GM18868 (cell line): ENCODE results near the gene PIAS3.
"Not testable (repeated sequence)": the region's sequence is repeated elsewhere in the genome, so short reads cannot be mapped to it uniquely, and the experiment has no call there.

Source experiments
- ATAC-seq: cut with Tn5 transposase; IDR thresholded peaks from one replicate; pipeline ENCODE4 v1.9.1; 2021; ENCODE audit warnings: mild to moderate bottlenecking, moderate library complexity; ENCODE audit not compliant: unreplicated experiment

PIAS3 gene

GRCh38 chr1:145826030-145826429, 32.9 kb downstream of the PIAS3 start:
- ATAC-seq, result no peak

GRCh38 chr1:145824499-145824842, 34.4 kb downstream of the PIAS3 start:
- no peak for ATAC-seq

GRCh38 chr1:145823565-145824498, 35.0 kb downstream of the PIAS3 start, which contains the start of the genes POLR3C and RNF115:
Gene POLR3C, plus strand, starts transcription at chr1:145824200. Its CDS starts 1,577 bp downstream, at chr1:145825777.
Gene RNF115, minus strand, starts transcription at chr1:145824095. Its CDS starts 222 bp downstream, at chr1:145823873.
- peak; percentile 91 for ATAC-seq

GRCh38 chr1:145822779-145823331, 36.0 kb downstream of the PIAS3 start:
- ATAC-seq, result not testable (repeated sequence)

- not testable (repeated sequence) for ATAC-seq
Measured at GRCh38 chr1:145818095-145818494, 40.8 kb downstream of the PIAS3 start.

GRCh38 chr1:145812977-145813810, 45.7 kb downstream of the PIAS3 start:
- not testable (repeated sequence) for ATAC-seq

GRCh38 chr1:145806844-145807243, 52.0 kb downstream of the PIAS3 start:
- no peak for ATAC-seq

GRCh38 chr1:145806408-145806807, 52.5 kb downstream of the PIAS3 start:
- ATAC-seq, result no peak

DNA sequence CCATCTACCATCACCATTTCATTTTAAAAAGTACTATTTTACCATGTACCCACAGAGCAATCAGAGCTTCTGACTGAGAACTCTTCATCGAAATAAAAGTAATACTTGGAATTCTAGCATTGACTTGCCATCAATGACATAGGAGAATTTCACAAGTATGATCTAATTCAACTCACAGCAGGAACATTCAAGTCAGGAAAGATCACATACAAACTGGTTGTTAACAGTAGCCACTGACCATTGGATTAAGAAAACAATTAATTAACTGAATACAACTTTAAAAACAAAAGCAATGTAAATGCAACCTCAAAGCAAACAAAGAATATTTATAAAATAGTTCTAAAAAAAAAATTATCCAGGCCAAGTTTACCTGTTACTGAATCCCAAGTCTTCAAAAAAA, 53.8 kb downstream of the PIAS3 start:
- no peak for ATAC-seq

- no peak for ATAC-seq
Measured at GRCh38 chr1:145804235-145805045, 54.4 kb downstream of the PIAS3 start.

DNA sequence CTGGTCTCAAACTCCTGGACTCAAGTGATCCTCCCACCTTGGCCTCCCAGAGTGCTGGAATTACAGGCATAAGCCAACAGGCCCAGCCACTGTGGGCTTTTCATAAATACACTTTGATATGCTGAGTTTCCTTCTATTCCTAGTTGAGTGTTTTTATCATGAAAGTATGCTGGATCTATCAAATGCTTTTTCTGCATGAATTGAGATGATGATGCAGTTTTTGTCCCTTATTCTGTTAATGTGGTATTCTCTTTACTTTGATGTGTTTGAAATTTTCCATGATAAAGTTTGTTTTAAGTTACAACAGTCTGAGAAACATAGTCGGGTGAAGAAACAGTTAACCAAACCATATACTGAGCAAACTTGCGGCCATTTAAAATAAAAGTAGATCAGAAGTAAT, 59.1 kb downstream of the PIAS3 start:
- ATAC-seq, result no peak
